ENCODE results near the gene CCBE1. TPM values are rescaled to one million over a fixed set of nuclear protein-coding genes. Genes with fewer than 3 reads are reported as not detected.

The CCBE1 gene
- total RNA-seq, 1 donor from 2014 or later = 6.4 TPM

- Histone ChIP-seq H3K4me1 (peaks cover 5% of the 10 kb centered on the region), H3K4me3 (no peak overlapping the region), H3K27me3 (no peaks in the 10 kb centered on the region), H3K79me2 (ENCODE audit: low read depth) (no peaks in the 10 kb centered on the region), H3K9ac (no peak overlapping the region), H3K9me3 (ENCODE audit: low read depth) (no peaks in the 10 kb centered on the region), H3F3A (ENCODE audit: low read depth) (no peaks in the 10 kb centered on the region), H2AFZ (replicated peaks) (no peak overlapping the region), H3K27ac (no peak overlapping the region), H3K4me2 (no peak overlapping the region), H4K20me1 (ENCODE audit: low read depth) (no peaks in the 10 kb centered on the region), H3K36me3 (no peaks in the 10 kb centered on the region)
- H3K27me3 Mint-ChIP-seq (ENCODE audit: insufficient read depth, low read depth) = peaks cover 7% of the 10 kb centered on the region
- no peak for DNase-seq (ENCODE audit: low spot score)
- H3K27ac Mint-ChIP-seq = no peak overlapping the region
- H3K36me3 Mint-ChIP-seq = no peaks in the 10 kb centered on the region
- H3K9me3 Mint-ChIP-seq = peaks cover 4% of the 10 kb centered on the region
- peaks cover 30% of the 10 kb centered on the region for H3K4me1 Mint-ChIP-seq
- TF ChIP-seq CTCF (IDR thresholded peaks at IDR 0.05) (no peak), EZH2 (IDR thresholded peaks at IDR 0.05) (no peak), EZH2phosphoT487 (IDR thresholded peaks at IDR 0.05) (no peak)
- no peak overlapping the region for H3K4me3 Mint-ChIP-seq
Measured at GRCh38 chr18:59718108-59718463, 20.9 kb upstream of the CCBE1 start.

- Mint-ChIP-seq H3K36me3 (no peaks in the 10 kb centered on the region), H3K9me3 (peaks cover 7% of the 10 kb centered on the region), H3K27me3 (ENCODE audit: insufficient read depth, low read depth) (peaks cover 7% of the 10 kb centered on the region), H3K4me1 (peaks cover 30% of the 10 kb centered on the region), H3K27ac (no peak overlapping the region), H3K4me3 (no peak overlapping the region)
- Histone ChIP-seq H3K4me2 (no peak overlapping the region), H3K79me2 (ENCODE audit: low read depth) (no peaks in the 10 kb centered on the region), H3K4me1 (peaks cover 5% of the 10 kb centered on the region), H4K20me1 (ENCODE audit: low read depth) (no peaks in the 10 kb centered on the region), H3K27me3 (no peaks in the 10 kb centered on the region), H3K9ac (no peak overlapping the region), H3F3A (ENCODE audit: low read depth) (no peaks in the 10 kb centered on the region), H3K36me3 (no peaks in the 10 kb centered on the region), H3K27ac (no peak overlapping the region), H3K9me3 (ENCODE audit: low read depth) (no peaks in the 10 kb centered on the region), H3K4me3 (no peak overlapping the region), H2AFZ (replicated peaks) (no peak overlapping the region)
- TF ChIP-seq CTCF (IDR thresholded peaks at IDR 0.05) = no peak
- no peak for TF ChIP-seq EZH2phosphoT487 (IDR thresholded peaks at IDR 0.05)
- TF ChIP-seq EZH2 (IDR thresholded peaks at IDR 0.05) = no peak
- DNase-seq (ENCODE audit: low spot score) = no peak
Measured at GRCh38 chr18:59717291-59717690, 20.1 kb upstream of the CCBE1 start.

- Histone ChIP-seq H3K27ac (no peak overlapping the region), H2AFZ (replicated peaks) (no peak overlapping the region), H3F3A (ENCODE audit: low read depth) (no peaks in the 10 kb centered on the region), H3K4me1 (peaks cover 5% of the 10 kb centered on the region), H3K9me3 (ENCODE audit: low read depth) (no peaks in the 10 kb centered on the region), H3K9ac (no peak overlapping the region), H4K20me1 (ENCODE audit: low read depth) (no peaks in the 10 kb centered on the region), H3K4me3 (no peak overlapping the region), H3K36me3 (no peaks in the 10 kb centered on the region), H3K79me2 (ENCODE audit: low read depth) (no peaks in the 10 kb centered on the region), H3K27me3 (no peaks in the 10 kb centered on the region), H3K4me2 (no peak overlapping the region)
- H3K27ac Mint-ChIP-seq = no peak overlapping the region
- DNase-seq (ENCODE audit: low spot score) = no peak
- TF ChIP-seq EZH2phosphoT487 (IDR thresholded peaks at IDR 0.05) (no peak), CTCF (IDR thresholded peaks at IDR 0.05) (no peak), EZH2 (IDR thresholded peaks at IDR 0.05) (no peak)
- peaks cover 30% of the 10 kb centered on the region for H3K4me1 Mint-ChIP-seq
- H3K9me3 Mint-ChIP-seq = peaks cover 7% of the 10 kb centered on the region
- peaks cover 7% of the 10 kb centered on the region for H3K27me3 Mint-ChIP-seq (ENCODE audit: insufficient read depth, low read depth)
- H3K36me3 Mint-ChIP-seq = no peaks in the 10 kb centered on the region
- H3K4me3 Mint-ChIP-seq = no peak overlapping the region
Measured at GRCh38 chr18:59715966-59716369, 18.7 kb upstream of the CCBE1 start.

All from neural progenitor cell (in vitro differentiated cells).